Activated B cell treated with CpG ODN at 0.5 μM for 24 hours (primary cell): Measurements from ENCODE around the gene CCDC170. TPM values are rescaled to one million over a fixed set of nuclear protein-coding genes. Genes with fewer than 3 reads are reported as not detected.

Experiments
- ATAC-seq: fragments of 200-7000 bp; cut with Tn5 transposase; one replicate; pipeline ENCODE4 v1.10.0; 2021; ENCODE audit warnings: low read depth, mild to moderate bottlenecking, moderate library complexity
- CTCF ChIA-PET: fragments of 350-600 bp; sonication (Branson Sonifier 250); formaldehyde crosslinking; loops from one replicate; lab custom pipeline; 2021; ENCODE audit warnings: antibody characterized with exemption; lab: Charles Lee
- POLR2A ChIA-PET: fragments of 350-600 bp; sonication (Branson Sonifier 250); formaldehyde crosslinking; loops from one replicate; lab custom pipeline; 2021; ENCODE audit warnings: antibody characterized with exemption; lab: Charles Lee
- DNase-seq: peaks from one replicate; pipeline ENCODE4 v3.0.0; 2022
- H3K27ac Mint-ChIP-seq: one replicate; pipeline ENCODE4 v1.8.0; 2020; ENCODE audit warnings: mixed read lengths
- H3K27me3 Mint-ChIP-seq: one replicate; pipeline ENCODE4 v1.8.0; 2021; ENCODE audit warnings: mixed read lengths
- H3K36me3 Mint-ChIP-seq: one replicate; pipeline ENCODE4 v1.8.0; 2021; ENCODE audit warnings: low read depth, mixed read lengths
- H3K4me1 Mint-ChIP-seq: one replicate; pipeline ENCODE4 v1.8.0; 2021; ENCODE audit warnings: mixed read lengths
- H3K4me3 Mint-ChIP-seq: one replicate; pipeline ENCODE4 v1.8.0; 2020; ENCODE audit warnings: mild to moderate bottlenecking, mixed read lengths
- H3K9me3 Mint-ChIP-seq: one replicate; pipeline ENCODE4 v1.8.0; 2020; ENCODE audit warnings: mixed read lengths
- intact Hi-C: fragments of 100-400 bp; cut with micrococcal nuclease; formaldehyde crosslinking; loops from one replicate; pipeline ENCODE4 v1.15.1; 2024
- total RNA-seq: library from RNA; stranded (reverse); gene quantifications from 2 replicates; pipeline ENCODE4 v1.2.3, GENCODE V29; 2022
- TF ChIP-seq, protein P1 (sequence below): fragments of 200-600 bp; IDR thresholded peaks from one replicate; pipeline ENCODE4 v1.8.0; 2022; ENCODE audit warnings: antibody characterized with exemption, mild to moderate bottlenecking

The CCDC170 gene
- total RNA-seq, 1 donor from 2014 or later, result not detected

GRCh38 chr6:151616091-151616513 lies 122.3 kb downstream of the CCDC170 start:
- Mint-ChIP-seq H3K36me3 (no peaks in the 10 kb centered on the region), H3K27me3 (peaks cover 6% of the 10 kb centered on the region), H3K9me3 (no peaks in the 10 kb centered on the region), H3K27ac (no peak overlapping the region), H3K4me1 (no peaks in the 10 kb centered on the region), H3K4me3 (no peak overlapping the region)
- DNase-seq (no peak), ATAC-seq (no peak)
- TF ChIP-seq, protein P1, sequence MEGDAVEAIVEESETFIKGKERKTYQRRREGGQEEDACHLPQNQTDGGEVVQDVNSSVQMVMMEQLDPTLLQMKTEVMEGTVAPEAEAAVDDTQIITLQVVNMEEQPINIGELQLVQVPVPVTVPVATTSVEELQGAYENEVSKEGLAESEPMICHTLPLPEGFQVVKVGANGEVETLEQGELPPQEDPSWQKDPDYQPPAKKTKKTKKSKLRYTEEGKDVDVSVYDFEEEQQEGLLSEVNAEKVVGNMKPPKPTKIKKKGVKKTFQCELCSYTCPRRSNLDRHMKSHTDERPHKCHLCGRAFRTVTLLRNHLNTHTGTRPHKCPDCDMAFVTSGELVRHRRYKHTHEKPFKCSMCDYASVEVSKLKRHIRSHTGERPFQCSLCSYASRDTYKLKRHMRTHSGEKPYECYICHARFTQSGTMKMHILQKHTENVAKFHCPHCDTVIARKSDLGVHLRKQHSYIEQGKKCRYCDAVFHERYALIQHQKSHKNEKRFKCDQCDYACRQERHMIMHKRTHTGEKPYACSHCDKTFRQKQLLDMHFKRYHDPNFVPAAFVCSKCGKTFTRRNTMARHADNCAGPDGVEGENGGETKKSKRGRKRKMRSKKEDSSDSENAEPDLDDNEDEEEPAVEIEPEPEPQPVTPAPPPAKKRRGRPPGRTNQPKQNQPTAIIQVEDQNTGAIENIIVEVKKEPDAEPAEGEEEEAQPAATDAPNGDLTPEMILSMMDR, result no peak
- ChIA-PET CTCF (no interaction called here), POLR2A (no interaction called here)
- intact Hi-C loops, result no loop called here

- Mint-ChIP-seq H3K9me3 (no peaks in the 10 kb centered on the region), H3K4me3 (no peak overlapping the region), H3K36me3 (no peaks in the 10 kb centered on the region), H3K4me1 (no peaks in the 10 kb centered on the region), H3K27ac (no peak overlapping the region), H3K27me3 (peaks cover 6% of the 10 kb centered on the region)
- intact Hi-C loops, result no loop called here
- POLR2A ChIA-PET, result no interaction called here
- TF ChIP-seq, protein P1, result no peak
- CTCF ChIA-PET, result no interaction called here
- no peak for DNase-seq
- no peak for ATAC-seq
Measured at GRCh38 chr6:151616600-151616999, 122.8 kb downstream of the CCDC170 start.

- Mint-ChIP-seq H3K4me1 (no peaks in the 10 kb centered on the region), H3K9me3 (no peaks in the 10 kb centered on the region), H3K4me3 (no peak overlapping the region), H3K36me3 (no peaks in the 10 kb centered on the region), H3K27ac (no peak overlapping the region), H3K27me3 (peaks cover 2% of the 10 kb centered on the region)
- ATAC-seq (no peak), DNase-seq (no peak)
- TF ChIP-seq, protein P1, result no peak
- ChIA-PET POLR2A (no interaction called here), CTCF (no interaction called here)
- intact Hi-C loops, result no loop called here
Measured at GRCh38 chr6:151617539-151617938, 123.7 kb downstream of the CCDC170 start.

DNA sequence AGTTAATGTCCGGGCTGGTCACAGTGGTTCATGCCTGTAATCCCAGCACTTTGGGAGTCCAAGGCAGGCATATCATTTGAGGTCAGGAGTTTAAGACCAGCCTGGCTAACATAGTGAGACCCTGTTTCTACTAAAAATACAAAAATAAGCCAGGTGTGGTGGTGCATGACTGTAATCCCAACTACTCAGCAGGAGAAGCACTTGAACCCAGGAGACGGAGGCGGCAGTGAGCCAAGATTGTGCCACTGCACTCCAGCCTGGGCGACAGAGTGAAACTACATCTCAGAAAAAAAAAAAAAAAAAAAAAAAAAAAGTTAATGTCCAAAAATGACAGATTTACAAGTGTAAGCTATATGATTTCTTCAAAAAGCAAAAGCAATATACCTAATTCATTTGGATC lies 124.9 kb downstream of the CCDC170 start:
- H3K36me3 Mint-ChIP-seq, result no peaks in the 10 kb centered on the region
- ChIA-PET POLR2A (no interaction called here), CTCF (no interaction called here)
- intact Hi-C loops, result no loop called here
- no peak for ATAC-seq
- H3K27me3 Mint-ChIP-seq, result peaks cover 2% of the 10 kb centered on the region
- no peak overlapping the region for H3K27ac Mint-ChIP-seq
- no peaks in the 10 kb centered on the region for H3K4me1 Mint-ChIP-seq
- no peaks in the 10 kb centered on the region for H3K9me3 Mint-ChIP-seq
- no peak overlapping the region for H3K4me3 Mint-ChIP-seq
- no peak for DNase-seq
- TF ChIP-seq, protein P1, result no peak

DNA sequence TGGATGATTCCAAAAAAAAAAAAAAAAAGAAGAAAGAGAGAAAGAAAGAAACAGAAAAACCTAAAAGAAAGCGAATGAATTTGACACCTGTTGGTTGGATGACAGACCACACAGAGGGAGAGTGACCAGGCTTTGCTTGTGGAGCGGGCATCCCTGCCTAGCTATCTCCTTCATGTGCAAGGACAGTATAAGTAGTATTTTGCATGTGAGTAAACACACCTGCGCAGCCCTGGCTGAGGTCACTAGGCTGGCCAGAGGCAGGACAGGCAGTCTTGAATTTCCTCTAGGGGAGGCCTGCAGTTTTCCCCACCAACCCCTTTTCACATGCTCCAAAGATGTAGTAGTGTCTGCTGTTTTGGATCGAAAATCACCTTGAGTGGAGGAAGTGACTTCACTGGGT lies 126.4 kb downstream of the CCDC170 start:
- H3K4me3 Mint-ChIP-seq, result no peak overlapping the region
- intact Hi-C loops, result no loop called here
- ATAC-seq (no peak), DNase-seq (no peak)
- H3K27me3 Mint-ChIP-seq, result peaks cover 2% of the 10 kb centered on the region
- ChIA-PET CTCF (no interaction called here), POLR2A (no interaction called here)
- TF ChIP-seq, protein P1, result no peak
- no peaks in the 10 kb centered on the region for H3K9me3 Mint-ChIP-seq
- no peaks in the 10 kb centered on the region for H3K36me3 Mint-ChIP-seq
- no peak overlapping the region for H3K27ac Mint-ChIP-seq
- no peaks in the 10 kb centered on the region for H3K4me1 Mint-ChIP-seq
